Lower leg skin (tissue), 4 donors: ENCODE data around the gene RAB40B. TPM values are rescaled to one million over a fixed set of nuclear protein-coding genes. Genes with fewer than 3 reads are reported as not detected.
A peak's percentile ranks its signal among the peaks of the same experiment; 100 is the strongest.
"Not testable (repeated sequence)": the region's sequence is repeated elsewhere in the genome, so short reads cannot be mapped to it uniquely, and the experiment has no call there.

Source experiments
- DNase-seq, 2 donors: peaks; one replicate each; pipeline ENCODE4 v3.0.0-alpha.2; 2019; ENCODE audit warnings: low spot score in 2 of 2
- H3K4me3 ChIP-seq: fragments of 200-600 bp; sonication (generic); 2 replicates; pipeline ENCODE4 v1.5.1; 2017; ENCODE audit warnings: mild to moderate bottlenecking, low read depth; ENCODE audit not compliant: poor library complexity, severe bottlenecking
- CTCF ChIP-seq, 3 donors: fragments of 450-650 bp; IDR thresholded peaks; one replicate each; pipeline ENCODE4 v1.5.1; 2016; ENCODE audit warnings: antibody characterized with exemption in 3 of 3, mild to moderate bottlenecking in 3 of 3, moderate library complexity in 2 of 3
- POLR2A ChIP-seq, 2 donors: fragments of 450-650 bp; IDR thresholded peaks; one replicate each; pipeline ENCODE4 v1.6.1; 2016 to 2017; ENCODE audit warnings: antibody characterized with exemption in 2 of 2, mild to moderate bottlenecking in 1 of 2, moderate library complexity in 1 of 2
- WGBS, 2 donors: methylation state at CpG; one replicate each; pipeline ENCODE4 v1.1.5; 2018; 5-methylcytosine and 5-hydroxymethylcytosine counted together
- intact Hi-C: fragments of 100-400 bp; cut with DNase I; formaldehyde crosslinking; loops from one replicate; pipeline ENCODE4 v1.15.0; 2023; ENCODE audit warnings: low total_unique reads
- total RNA-seq, 4 donors: library from RNA; depleted of rRNA; stranded (reverse); fragments of >200 nt; gene quantifications; one replicate each; pipeline ENCODE4 v1.1.0, GENCODE V29; 2016

The RAB40B gene
- total RNA-seq, result 10 to 100 TPM; 17.4 to 51.2 (median 27.0) TPM

GRCh38 chr17:82698065-82698973 lies at the start of gene RAB40B:
RAB40B (minus strand) TSS chr17:82698698; CDS start chr17:82698596, 102 bp downstream.
- peak within 1 kb of the TSS; percentile 50 for H3K4me3 ChIP-seq
- peak; percentile 99 to 100 for DNase-seq
- TF ChIP-seq CTCF (IDR thresholded peaks at IDR 0.05) (no peak), POLR2A (IDR thresholded peaks at IDR 0.05) (no peak)
- intact Hi-C loops, result no loop called here
- WGBS, 2 donors, result 1% methylated on average over 50 of the region's 112 CpGs; no CpG with 5 or more reads in 1 of the 2 donors

- intact Hi-C loops, result no loop called here
- TF ChIP-seq POLR2A (IDR thresholded peaks at IDR 0.05) (no peak), CTCF (IDR thresholded peaks at IDR 0.05) (no peak)
- WGBS, 2 donors, result 82 to 85% methylated on average over 8 of the region's 8 CpGs
- DNase-seq, result no peak
- no peak overlapping the region for H3K4me3 ChIP-seq
These were observed 47.0 kb upstream of the RAB40B start for GRCh38 chr17:82745524-82745923.

GRCh38 chr17:82744736-82745135 lies 46.2 kb upstream of the RAB40B start:
- DNase-seq, intact Hi-C loops, H3K4me3 ChIP-seq: not testable (repeated sequence)
- 56 to 80% methylated on average over 7 of the region's 7 CpGs for WGBS, 2 donors

GRCh38 chr17:82743344-82744219 lies 45.1 kb upstream of the RAB40B start:
- DNase-seq, result no peak

GRCh38 chr17:82740906-82741759 lies 42.6 kb upstream of the RAB40B start:
- WGBS, 2 donors, result 91 to 97% methylated on average over 10 of the region's 10 CpGs
- no peak for TF ChIP-seq POLR2A (IDR thresholded peaks at IDR 0.05)
- TF ChIP-seq CTCF (IDR thresholded peaks at IDR 0.05), result peak in 1 of 3 donors; percentile 38
- DNase-seq, result no peak
- no peak overlapping the region for H3K4me3 ChIP-seq
- intact Hi-C loops, result no loop called here

More at GRCh38 chr17:82743344-82744219, 45.1 kb upstream of the RAB40B start:
- no peak overlapping the region for H3K4me3 ChIP-seq
- intact Hi-C loops, result no loop called here
- WGBS, 2 donors, result 85 to 93% methylated on average over 8 to 12 of the region's 16 CpGs
- TF ChIP-seq CTCF (IDR thresholded peaks at IDR 0.05) (no peak), POLR2A (IDR thresholded peaks at IDR 0.05) (no peak)
